ENCODE results near the gene MDFI.

MDFI gene

DNA sequence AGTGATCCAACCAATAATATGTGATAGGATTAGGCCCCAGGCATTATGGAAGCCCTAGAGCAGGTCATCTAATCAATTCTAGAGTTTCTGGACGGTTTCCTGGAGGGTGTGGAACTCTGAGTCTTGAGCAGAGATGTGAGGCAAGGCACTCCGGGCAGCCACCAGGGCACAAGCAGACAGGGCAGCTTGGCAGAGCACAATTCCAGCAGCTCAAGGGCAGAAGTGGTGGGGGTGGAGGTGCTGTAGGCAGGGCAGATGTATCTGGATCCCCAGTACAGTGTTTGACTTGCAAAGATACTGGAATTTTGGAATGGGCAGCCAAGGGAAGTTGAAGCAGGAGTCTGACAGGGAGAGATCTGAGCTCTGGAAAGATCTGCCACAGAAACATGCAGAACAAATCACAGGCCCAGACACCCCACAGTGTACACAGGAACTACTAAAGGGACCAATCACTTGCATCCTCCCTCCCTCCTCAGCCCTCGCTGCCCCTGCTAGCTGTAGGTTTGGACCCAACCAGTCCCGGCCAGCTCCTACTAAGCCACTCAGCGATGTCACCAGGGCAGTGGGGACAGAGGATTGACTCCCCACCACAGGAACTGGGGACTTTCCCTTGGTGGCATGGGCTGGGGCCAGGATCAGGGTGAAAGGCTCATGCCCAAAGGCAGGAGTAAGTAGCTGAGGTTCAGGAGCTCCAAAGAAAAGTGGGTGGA is 50.1 kb downstream of the MDFI start:
- no peak for DNase-seq (ENCODE audit: low spot score)

DNA sequence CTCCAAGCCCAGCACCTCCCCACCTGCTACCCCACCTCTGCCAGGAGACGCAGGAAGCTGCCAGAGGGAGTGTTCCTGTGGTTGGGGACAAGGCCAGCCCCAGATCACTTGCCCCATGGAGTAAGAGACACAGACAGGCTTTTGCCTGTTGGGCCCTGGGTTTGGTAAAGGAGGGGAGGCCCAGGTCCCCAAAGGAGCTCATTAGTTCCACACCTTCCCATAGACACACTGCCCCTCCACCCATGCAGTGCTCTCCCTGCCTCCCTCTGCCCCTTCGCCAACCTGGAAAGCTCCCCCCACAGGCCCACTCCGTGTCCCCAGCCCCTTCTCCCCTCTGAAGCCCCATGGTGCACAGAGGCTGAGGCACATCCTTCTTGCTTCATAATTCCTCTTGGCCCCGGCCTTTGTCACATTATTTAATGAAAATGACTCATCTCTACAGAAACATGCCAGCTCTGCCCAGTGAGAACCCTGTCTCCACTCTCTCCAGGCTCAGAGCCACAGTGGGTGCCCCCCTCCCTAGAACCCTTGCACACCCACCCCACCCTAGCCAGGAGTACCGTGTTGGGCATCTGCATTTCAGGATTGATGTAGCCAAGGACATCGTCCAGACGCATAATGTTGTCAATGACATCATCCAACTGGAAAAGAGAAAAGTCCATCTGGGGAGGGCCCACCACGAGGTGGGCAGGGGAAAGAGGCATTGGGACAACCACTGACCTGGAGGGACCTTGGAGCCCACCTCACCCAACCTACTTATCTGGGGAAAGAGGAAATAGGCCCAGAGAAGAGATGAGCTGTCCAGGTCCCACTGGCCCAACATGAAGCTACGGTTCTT is 51.1 kb downstream of the MDFI start:
- DNase-seq (ENCODE audit: low spot score): no peak

DNA sequence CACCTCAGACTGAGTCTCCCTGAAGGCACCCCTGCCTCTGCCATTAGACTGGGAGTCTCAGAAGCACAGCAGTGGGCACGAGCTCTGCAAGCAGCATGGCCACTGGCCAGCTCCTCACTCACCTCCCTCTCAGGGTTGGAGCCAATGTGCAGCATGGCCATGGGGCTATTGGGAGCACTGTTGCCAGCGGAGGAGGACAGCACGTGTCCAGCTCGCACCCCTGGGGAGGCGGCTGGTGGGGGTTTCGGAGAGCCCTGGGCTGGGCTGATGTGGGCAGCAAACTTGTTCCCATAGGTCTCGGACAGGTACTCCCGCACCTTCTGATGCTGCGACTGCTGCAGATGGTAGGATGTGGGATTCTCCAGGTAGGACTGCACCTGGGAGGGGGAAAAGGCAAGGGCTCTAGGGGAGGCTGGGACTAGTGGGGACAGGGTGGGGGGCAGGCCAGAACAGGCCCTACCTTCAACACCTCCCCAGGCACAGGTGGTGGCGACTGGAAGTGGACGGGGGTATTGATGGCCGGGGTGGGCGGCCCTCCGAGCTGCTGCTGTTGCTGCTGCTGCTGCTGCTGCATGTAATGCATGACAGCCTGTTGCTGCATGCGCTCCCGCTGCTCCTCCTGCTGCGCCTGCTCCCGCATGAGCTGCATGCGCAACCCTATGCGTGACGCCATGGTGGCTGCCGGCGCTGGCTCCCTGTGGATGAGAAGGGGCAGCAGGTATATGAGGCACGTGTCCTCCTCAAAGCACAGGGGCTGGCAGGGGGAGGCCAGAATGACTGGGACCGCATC is 52.5 kb downstream of the MDFI start:
- no peak for DNase-seq (ENCODE audit: low spot score)

DNA sequence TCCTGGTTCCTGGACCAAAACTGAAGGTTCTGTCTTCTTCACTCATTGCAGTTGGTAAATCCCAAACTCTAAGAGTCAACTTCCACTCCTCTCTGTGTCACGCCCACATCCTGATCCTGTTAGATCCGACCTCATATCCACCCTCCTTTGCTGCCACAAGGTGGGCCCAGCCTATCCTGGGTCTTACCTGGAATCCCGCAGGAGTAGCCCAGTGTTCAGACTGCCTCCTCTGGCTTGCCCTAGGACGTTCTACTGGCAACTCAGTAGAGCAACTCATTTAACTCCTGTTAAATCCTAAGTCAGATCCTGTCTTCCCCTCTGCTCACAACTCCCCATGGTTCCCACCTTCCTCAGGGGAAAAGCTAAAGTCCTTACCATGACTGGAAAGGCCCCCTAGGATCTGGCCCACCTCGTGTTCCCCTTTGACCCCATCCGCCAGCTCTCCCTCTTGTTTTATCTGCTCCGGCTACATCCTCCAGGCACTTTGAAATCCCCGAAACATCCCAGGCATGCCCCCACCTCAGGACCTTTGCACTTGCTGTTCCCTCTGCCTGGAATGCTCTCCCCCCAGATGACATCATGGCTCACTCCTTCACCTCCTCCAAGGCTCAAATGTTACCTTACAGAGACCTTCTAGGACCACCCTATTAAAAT is 53.3 kb downstream of the MDFI start:
- no peak for DNase-seq (ENCODE audit: low spot score)

DNA sequence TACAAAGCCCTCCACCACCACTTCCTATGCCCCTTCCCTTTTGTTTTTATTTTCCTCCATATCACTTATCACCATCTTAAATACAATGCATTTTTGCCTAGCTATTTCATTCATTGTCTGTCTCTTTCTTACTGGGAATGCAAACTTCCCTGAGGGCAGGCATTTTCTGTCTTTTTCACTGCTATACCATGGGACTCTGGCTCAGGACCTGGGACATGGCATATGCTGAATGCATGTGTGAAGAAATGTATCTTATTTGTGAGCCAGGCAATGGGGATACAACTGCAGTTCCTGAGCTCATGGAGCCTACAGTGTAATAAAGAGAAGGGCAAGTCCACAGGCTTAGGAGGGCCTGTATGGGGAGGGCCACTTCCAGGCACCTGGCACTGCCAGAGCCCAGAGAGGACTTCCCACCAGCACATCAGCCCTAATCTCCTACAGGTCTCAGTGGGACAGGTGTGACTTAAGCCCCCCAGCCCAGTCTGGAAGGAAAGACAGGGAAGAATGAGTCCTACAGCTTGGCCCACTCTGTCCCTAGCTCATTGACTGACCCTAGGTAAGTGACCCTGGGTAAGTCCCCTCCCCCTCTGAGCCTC is 53.9 kb downstream of the MDFI start:
- DNase-seq (ENCODE audit: low spot score): no peak

DNA sequence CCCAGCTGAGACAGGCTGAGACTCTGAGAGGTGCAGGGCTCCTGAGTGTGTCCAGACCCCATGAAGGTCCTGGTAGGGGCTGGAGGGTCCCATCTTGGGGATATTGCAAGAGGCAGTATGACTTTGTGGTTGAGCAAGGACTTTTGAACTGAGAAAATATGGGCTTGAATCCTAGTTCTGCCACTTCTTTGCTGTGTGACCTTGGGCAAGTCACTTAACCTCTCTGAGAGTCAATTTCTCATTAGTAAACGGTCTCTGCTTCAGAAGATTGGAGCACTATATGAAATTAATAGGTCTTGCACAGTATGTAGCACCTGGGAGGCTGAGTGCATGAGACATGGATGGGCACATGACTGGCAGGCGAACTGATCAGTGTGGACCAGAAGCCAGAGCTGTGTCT is 54.5 kb downstream of the MDFI start:
- DNase-seq (ENCODE audit: low spot score): no peak

DNA sequence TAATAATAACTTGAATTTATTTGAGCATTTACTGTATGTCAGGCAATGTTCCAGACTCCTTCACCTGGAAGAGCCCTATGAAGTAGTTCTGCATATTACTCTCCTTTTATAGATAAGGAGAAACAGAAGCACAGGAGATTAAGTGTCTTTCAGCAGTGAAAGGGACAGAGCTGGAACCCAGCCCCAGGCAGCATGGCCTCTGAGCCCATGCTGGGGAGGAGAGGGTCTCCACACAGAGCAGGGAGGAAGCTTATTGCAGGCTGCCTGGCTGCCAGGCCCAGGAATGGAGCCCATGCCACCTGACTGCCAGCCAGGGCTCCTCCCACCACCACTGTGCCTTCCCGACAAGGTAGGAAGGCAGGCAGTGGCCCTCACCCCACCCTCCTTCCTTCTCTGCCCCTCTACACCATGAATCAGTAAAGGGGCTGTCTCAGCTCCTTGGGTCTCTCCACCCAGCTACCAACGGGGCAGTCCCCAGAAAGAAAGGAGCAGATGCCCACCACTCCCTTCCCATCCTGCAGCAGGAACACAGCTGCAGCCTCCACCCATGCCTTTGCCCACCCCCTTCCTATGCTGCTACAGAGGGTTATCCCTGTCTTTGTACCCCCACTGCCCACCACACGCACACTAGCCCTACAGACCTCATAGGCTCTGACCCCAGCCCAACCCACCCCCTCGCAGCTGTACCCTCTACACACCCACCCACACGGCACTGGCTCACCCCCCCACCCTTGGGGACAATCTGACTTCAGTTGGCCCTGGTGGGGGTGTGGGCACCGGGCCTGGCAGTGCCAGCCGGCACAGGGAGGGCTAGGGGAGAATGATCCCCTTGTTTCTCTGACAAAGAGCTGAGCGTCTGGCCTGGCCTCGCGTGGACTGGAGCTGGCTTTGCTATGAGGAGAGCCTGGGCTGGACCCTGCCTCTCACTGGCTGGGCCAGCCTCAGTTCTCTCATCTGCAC is 55.3 kb downstream of the MDFI start:
- DNase-seq (ENCODE audit: low spot score): no peak

DNA sequence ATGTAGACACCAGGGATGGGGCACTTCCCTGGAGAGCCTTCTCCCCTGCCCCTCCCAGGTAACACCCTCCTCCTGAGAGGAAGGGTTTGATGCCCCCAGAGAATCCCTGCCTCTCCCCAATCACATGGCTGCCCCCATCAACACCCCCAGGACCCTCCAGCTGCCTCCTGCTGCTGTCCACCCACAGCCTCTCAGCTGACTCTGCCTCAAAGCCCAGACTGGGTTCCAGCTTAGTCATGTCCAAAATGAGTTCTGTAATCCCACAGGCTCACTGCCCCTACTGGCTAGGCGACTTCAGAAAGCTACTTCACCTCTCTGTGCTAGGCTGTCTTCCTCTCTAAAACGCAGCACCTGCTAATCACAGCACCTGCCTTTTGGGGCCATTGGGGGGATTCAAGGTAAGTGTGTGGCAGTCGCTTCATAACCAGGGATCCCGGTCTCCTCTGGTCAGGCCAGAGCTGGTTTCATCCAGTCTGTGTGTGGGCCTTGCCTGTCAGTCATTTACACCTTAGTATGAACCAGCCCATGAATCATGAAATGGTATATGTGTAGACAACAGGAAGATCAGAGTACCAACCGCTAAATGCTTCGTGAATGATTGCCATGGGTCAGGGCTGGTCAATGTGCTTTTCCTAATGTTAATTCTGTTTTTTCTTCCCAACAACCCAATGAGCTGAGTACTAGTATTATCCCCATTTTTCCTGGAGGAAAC is 56.7 kb downstream of the MDFI start:
- DNase-seq (ENCODE audit: low spot score): no peak

DNA sequence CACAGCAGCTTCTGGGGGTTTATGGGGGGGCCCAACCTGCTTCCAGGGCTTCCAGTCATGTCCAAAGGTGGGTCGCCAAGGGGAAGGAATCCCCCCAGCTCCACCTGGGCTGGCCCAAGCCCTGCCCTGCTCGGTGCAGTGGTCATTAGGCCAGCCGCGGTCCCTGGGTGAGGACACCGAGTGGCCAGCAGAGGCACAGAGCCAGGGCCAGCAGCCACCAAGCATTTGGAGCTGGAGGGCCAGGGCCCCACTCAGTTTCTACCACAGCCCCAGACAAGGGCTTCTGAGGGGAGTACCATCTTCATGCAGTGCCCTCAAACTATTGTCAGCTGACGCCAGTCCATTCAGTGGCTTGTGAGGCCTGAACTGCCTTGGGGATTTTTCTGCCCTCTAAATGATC is 57.6 kb downstream of the MDFI start:
- no peak for DNase-seq (ENCODE audit: low spot score)

DNA sequence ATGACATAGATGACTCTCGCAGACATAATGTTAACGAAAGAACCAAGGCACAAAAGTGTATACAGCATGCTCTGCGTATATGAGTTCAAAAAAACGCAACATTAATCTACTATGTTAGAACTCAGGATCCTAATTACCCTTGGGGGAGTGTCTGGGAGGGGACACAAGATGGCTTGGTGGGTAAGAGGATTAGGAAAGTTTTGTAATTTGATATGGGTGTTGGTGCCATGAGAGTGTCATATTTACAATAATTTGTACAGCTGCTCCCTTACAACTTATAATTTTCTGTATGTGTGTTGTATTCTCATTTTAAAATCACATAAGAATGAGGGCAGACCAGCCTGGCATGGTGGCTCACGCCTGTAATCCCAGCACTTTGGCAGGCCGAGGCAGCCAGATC is 58.5 kb downstream of the MDFI start:
- DNase-seq (ENCODE audit: low spot score): no peak

DNA sequence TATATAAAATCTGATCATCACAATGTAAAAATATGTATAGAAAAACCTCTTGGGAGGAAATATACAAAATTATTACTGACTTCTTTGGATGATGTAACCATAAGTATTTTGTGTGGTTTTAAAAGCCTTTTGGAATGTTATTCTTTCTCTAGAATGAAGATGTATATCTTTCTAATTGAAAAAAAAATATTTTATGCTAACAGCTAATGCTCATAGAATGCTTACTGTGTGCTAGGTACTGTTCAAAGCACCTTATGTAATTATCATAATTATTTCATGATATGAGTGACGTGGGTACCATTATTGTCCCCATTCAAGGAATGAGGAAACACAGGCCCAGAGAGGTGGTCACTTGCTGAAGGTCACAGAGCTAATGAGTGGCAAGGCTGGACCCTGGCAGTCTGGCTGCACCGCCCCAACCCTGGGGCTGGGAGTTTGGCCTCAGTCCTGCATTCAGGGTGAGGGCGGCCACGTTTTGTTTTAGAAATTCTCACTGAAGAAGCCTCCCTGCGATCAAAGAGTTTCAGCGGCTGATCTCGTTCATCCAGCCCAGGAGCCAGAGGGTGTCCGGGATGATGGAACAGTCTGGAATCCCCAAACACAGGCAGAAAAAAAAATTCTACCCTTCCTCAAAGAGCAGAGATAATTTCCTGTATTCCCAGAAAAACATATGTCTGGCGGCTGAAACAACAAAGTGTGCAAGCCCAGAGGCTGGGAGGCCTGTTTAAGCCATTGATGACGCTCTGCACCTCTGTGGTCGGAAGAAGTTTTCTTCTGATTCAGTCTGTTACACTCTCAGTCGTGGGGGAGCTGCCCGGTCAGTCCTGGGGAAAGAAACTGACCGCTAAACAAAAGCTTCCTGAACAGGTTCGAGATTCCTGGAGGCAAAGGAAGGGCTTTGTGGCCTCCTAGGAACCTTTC is 59.9 kb downstream of the MDFI start:
- DNase-seq (ENCODE audit: low spot score): no peak

DNA sequence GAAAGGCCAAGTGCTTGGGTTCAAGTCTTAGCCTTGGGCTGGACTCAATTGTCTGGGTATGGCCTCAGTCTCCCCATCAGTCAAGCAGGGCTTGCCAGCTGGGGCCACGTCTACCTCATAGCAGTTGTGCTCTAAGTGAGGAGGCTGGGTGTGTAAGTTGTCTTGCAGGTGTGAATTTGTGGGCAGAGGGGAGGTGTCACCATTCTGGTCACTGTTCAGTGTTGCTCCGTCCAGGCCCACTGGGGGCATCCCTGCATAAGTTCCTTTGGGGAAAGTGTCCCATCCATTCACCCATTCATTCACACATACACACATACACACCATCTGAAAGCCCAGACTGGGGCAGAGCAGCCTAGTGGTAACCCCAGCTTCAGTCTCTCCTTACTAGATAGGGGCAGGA is 60.8 kb downstream of the MDFI start:
- no peak for DNase-seq (ENCODE audit: low spot score)

DNA sequence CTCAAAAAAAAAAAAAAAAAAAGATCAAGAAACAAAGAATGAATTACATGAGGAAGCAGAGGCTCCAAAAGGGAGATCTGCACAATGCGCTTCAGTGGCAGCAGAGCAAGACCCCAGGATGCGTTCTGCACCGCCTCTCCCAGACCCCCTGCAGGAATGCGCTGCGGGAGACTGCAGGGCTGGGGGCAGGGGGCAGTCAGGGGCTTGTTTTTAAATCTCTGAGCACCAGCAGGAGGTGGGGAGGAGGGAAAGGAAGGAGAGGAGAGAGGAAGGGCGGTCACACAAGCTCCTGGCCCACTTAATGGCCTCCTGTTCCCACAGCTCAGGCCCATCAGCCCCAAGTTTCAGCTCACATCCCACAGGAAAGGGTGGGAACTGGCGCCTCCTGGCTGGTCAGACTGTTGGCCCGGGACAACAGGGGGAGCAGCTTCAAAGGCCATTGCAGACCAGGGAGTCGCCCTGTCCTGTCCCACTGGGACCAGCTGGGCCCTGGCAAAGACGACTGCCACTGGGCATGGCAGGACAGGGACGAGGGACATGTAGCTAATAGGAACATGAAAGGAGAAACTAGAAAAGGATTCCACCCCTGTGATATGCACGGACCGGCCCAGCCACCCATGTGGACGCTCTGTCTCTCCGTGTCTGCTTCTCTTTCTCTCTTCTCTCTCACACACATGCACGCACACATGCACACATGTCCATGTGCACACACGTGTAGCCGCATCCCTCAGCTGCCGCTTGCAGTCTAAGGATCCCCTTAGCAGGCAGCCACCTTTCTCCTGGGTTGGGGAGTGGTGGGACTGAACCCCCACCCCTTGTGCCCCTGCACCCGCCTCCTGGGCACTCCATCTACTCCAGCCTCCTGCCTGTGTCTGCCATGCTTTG is 62.4 kb downstream of the MDFI start:
- DNase-seq (ENCODE audit: low spot score): no peak

DNA sequence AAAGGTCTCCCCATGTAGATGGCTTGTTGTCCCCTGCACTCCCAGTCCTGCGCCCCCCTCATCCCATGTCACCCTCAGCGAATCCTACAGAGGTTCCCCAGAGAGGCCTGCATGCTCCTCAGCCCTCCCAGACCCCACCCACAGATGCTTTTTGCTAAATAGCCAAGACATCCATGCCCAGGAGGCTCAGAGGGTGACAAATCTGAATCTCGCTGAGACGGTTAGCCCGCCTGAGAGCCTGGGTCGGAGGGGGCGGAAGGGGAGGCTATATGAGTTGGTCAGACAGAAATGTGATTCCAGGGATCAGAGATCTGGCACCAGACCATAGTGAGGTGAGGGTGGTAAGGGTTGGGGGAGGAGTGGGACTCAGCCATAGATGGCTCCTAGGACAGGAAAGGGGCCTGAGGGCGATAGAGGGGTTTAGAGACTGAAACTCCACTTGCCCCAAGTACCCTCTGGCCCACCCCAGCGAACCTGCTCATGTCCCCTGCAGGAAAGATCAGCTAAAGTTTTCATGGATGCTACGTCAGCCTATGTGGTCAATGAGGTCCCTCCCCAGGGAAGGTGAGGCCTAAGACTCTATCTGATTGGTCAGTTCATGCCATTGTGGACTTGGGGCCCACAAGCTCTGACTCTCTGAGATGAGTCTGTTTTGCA is 63.9 kb downstream of the MDFI start:
- DNase-seq (ENCODE audit: low spot score): no peak

DNA sequence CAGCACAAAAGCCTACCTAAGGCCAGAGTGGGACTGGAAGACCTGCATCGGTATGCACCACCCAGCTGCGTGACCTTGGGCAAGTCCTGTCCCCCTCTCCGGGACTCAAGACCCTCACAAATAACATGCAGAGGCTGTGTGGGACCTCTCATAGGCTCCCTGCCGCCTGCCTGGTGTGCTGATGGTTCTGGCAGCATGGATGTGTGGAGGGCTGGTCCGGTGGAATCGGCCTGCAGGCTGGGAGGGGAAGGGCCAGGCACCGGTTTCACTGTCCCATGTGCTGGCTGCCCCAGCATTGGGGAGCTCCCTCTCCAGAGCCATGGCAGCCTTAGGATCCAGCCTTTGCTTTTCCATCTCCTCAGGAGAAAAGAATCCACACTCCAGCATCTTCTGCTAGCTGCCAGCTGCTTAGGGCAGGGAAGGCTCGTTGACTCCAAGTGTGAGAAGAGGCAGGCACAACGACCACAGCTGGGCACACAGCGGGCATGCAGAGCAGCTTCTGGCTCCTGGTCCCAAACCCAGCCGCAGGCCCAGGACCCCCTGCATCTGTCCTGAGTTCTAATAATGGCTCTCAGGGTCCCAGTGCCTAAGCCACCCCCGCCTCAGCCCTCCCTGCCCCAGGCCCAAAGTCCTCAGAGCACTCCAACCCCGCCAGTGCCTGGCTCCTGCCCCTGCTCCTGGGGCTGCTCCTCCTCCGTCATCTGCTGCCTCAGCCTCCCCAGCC is 64.7 kb downstream of the MDFI start:
- DNase-seq (ENCODE audit: low spot score): no peak
